ENCODE results near the gene RNU1-3.
"Not testable (repeated sequence)": the region's sequence is repeated elsewhere in the genome, so short reads cannot be mapped to it uniquely, and the experiment has no call there.

- not testable (repeated sequence) for TF ChIP-seq CTCF (IDR thresholded peaks at IDR 0.05; ENCODE audit: low read depth, low read length, missing input control); HNF4G (IDR thresholded peaks at IDR 0.05); MAX (IDR thresholded peaks at IDR 0.05); ZBTB33 (IDR thresholded peaks at IDR 0.05); TAF1 (conservative IDR thresholded peaks at IDR 0.05); YY1 (IDR thresholded peaks at IDR 0.05); RXRA (IDR thresholded peaks at IDR 0.05); NR2F2 (IDR thresholded peaks at IDR 0.05); RAD21 (IDR thresholded peaks at IDR 0.05)
- TF ChIP-seq, protein P1, sequence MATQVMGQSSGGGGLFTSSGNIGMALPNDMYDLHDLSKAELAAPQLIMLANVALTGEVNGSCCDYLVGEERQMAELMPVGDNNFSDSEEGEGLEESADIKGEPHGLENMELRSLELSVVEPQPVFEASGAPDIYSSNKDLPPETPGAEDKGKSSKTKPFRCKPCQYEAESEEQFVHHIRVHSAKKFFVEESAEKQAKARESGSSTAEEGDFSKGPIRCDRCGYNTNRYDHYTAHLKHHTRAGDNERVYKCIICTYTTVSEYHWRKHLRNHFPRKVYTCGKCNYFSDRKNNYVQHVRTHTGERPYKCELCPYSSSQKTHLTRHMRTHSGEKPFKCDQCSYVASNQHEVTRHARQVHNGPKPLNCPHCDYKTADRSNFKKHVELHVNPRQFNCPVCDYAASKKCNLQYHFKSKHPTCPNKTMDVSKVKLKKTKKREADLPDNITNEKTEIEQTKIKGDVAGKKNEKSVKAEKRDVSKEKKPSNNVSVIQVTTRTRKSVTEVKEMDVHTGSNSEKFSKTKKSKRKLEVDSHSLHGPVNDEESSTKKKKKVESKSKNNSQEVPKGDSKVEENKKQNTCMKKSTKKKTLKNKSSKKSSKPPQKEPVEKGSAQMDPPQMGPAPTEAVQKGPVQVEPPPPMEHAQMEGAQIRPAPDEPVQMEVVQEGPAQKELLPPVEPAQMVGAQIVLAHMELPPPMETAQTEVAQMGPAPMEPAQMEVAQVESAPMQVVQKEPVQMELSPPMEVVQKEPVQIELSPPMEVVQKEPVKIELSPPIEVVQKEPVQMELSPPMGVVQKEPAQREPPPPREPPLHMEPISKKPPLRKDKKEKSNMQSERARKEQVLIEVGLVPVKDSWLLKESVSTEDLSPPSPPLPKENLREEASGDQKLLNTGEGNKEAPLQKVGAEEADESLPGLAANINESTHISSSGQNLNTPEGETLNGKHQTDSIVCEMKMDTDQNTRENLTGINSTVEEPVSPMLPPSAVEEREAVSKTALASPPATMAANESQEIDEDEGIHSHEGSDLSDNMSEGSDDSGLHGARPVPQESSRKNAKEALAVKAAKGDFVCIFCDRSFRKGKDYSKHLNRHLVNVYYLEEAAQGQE (IDR thresholded peaks at IDR 0.05), result not testable (repeated sequence)
- TF ChIP-seq, protein P2, sequence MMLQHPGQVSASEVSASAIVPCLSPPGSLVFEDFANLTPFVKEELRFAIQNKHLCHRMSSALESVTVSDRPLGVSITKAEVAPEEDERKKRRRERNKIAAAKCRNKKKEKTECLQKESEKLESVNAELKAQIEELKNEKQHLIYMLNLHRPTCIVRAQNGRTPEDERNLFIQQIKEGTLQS (IDR thresholded peaks at IDR 0.05), result not testable (repeated sequence)
Observed at GRCh38 chr1:16675118-16675510, 8.4 kb upstream of the RNU1-3 start.

Measured in liver (tissue), 3 donors.